SHP77 treated with DMSO at 0.1 percent for 48 hours (cell line): ENCODE measurements around the gene RFPL1.
"Not testable (repeated sequence)": the region's sequence is repeated elsewhere in the genome, so short reads cannot be mapped to it uniquely, and the experiment has no call there.

Experiments
- DNase-seq: peaks from one replicate; lab custom pipeline; 2025; lab: John Stamatoyannopoulos, UW

The RFPL1 gene

GRCh38 chr22:29478326-29479276, 40.2 kb downstream of the RFPL1 start:
- DNase-seq, result no peak

GRCh38 chr22:29479417-29480261, 41.3 kb downstream of the RFPL1 start, which contains the start of gene NEFH:
Gene NEFH, plus strand, starts transcription at chr22:29480218. Its CDS starts 45 bp downstream, at chr22:29480263.
- DNase-seq, result peak; percentile 5

GRCh38 chr22:29480262-29480511, 41.8 kb downstream of the RFPL1 start:
- no peak for DNase-seq

GRCh38 chr22:29480512-29481264, 42.3 kb downstream of the RFPL1 start:
- DNase-seq, result no peak

DNA sequence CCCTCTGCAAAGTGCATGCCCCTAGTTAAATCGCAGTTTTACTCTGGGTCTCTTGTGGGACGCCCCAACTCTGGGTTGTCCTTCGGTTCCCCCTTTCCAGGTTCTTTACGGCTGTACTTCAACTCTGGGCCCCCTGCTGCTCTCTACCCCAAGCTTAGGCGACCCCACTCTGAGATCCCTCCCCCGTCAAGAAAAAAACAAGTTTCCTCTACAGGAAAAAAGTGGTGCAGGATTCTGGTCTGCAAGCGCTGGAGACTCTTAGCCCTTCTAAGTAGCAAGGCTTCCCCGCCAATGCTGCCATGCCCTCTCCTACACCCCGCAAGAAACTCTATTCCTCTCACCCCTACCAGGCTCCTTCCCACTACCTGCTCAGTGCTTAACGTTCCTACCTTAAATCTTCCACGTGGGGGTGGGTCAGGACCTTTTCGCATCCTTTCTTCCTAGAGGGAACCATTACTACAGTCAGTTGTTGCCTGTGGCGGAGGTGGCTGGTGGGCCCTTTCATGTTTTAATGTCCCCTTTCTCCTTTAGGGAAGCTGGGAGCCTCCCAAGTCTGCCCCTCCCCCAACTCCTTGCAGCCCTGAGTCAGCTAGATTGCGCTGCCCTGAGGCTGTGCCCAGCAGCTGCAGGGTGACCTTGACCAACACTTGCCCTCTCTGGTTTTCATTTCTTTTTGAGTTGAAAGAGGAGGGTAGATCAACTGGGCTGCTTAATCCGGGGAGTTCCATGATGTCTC, 43.0 kb downstream of the RFPL1 start:
- DNase-seq, result no peak

- DNase-seq, result no peak
These were observed 43.9 kb downstream of the RFPL1 start for GRCh38 chr22:29482253-29482652.

- no peak for DNase-seq
These were observed 44.3 kb downstream of the RFPL1 start for GRCh38 chr22:29482726-29483125.

DNA sequence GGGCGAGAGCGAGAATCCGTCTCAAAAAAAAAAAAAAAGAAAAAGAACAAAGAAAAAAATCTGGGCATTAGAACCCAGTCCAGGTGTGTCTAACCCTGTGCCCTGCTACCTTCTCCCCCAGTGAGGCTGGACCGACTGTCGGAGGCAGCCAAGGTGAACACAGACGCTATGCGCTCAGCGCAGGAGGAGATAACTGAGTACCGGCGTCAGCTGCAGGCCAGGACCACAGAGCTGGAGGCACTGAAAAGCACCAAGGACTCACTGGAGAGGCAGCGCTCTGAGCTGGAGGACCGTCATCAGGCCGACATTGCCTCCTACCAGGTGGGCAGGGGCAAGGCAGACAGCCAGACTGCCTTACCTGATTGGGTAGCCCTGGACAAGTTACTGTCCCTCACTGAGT, 44.9 kb downstream of the RFPL1 start:
- DNase-seq, result no peak

- DNase-seq, result no peak
These were observed 46.3 kb downstream of the RFPL1 start for GRCh38 chr22:29484642-29485041.

GRCh38 chr22:29485448-29485847, 47.1 kb downstream of the RFPL1 start:
- DNase-seq, result no peak

DNA sequence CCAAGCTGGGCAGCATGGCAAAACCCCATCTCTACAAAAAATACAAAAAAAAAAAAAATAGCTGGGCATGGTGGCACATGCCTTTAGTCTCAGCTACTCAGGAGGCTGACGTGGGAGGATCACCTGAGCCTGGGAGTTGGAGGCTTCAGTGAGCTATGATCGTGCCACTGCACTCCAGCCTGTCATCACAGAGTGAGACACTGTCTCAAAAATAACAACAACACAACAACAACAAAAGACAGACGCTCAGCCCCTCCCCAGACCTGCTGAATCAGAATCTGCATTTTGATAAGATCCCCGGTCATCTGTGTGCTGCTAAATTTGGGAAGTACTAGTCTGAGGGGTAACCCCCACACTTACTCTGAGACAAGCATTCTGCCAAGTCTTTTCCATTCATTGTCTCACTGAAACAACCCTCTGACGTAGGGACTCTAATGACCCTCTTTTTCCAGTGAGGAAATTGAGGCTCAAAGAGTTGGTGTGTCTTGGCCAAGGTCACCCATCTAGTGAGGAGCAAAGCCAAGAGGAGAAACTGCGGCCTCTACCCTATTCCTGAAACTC, 49.1 kb downstream of the RFPL1 start:
- DNase-seq, result no peak

- DNase-seq, result not testable (repeated sequence)
These were observed 50.9 kb downstream of the RFPL1 start for GRCh38 chr22:29489127-29489780.

DNA sequence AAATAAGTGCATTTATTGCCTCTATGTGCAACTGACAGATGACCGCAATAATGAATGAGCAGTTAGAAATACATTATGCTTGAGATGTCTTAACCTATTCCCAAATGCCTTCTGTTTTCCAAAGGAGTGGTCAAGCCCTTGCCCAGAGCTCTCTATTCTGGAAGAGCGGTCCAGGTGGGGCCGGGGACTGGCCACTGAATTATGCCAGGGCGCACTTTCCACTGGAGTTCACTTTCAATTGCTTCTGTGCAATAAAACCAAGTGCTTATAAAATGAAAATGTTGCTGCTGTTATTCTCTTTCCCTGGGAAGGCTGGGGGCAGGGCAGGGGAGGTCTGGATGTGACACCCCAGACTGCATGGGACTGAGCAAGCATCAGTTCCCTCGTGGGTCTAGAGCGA, 52.6 kb downstream of the RFPL1 start:
- no peak for DNase-seq
